LHCN-M2 (cell line): ENCODE data around the gene PLD1. TPM values are rescaled to one million over a fixed set of nuclear protein-coding genes. Genes with fewer than 3 reads are reported as not detected.
"Not testable (repeated sequence)": the region's sequence is repeated elsewhere in the genome, so short reads cannot be mapped to it uniquely, and the experiment has no call there.

Source experiments
- DNase-seq: peaks from one replicate; pipeline ENCODE4 v3.0.0-alpha.2; 2012; ENCODE audit warnings: low read depth
- total RNA-seq: library from RNA; depleted of rRNA; stranded (reverse); fragments of >200 nt; gene quantifications from 2 replicates; pipeline ENCODE4 v1.2.3, GENCODE V29; 2014; rRNA removed

The PLD1 gene
- total RNA-seq, 1 experiment from 2014 or later, result 1.1 TPM

DNA sequence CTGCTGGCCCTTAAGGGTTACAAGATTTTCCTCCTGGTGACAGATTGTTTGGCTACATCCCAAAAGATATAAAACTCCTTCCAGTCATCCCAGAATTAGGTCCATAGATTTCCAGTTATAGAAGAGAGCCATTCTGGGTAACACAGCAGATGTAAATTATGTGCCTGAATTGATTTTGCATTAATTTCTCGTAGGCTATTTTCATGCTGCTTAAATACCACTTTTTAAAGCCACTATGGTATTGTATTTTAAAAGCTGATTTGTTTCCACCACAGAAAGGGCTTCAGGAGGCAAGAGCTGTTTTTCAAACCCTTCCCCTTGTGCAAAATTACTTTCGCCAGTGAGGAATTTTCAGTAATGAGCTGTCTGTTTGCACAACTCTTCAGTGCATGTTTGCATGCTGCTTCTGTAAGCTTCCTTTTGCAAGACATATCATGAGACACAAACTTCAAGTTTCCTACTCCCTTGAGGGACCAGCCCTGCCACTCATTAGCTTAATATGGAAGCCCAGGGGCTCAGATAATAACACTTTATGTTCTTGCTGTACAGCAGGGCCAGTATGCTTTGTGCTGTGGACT lies 244.7 kb downstream of the PLD1 start:
- DNase-seq, result no peak

DNA sequence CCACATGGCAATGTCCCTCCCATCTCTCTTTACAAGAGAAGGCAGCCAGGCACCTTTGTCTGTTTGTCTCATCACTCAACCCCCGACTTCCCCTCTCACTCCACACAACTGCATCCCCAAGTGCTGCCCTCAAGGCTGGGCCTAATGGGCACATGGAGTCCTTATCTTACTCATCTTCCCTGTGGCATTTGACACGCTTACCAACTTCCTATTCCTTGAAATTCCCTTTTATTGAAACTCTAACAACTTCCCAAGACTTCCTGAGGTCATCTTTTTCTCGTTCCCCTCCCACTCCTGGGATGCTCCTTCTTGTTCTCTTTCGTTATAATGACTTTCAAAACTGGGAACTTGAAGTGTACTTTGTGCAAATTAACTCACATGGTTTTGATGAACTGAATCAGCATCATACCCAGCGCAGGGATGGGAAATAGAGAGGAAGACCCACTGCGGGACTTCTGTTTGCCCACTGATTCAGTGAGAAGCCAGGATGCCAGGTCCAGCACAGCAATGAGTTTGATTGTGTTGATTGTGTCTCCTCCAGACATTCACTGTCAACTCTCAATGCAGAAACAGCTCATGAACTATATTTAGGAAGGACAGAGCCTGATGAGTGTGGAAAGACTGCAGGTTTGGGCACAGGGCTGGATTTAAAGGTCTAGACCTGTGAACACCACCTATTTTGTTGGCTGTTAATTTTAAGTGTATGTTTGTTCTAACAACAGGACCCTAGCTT lies 245.4 kb downstream of the PLD1 start:
- no peak for DNase-seq

DNA sequence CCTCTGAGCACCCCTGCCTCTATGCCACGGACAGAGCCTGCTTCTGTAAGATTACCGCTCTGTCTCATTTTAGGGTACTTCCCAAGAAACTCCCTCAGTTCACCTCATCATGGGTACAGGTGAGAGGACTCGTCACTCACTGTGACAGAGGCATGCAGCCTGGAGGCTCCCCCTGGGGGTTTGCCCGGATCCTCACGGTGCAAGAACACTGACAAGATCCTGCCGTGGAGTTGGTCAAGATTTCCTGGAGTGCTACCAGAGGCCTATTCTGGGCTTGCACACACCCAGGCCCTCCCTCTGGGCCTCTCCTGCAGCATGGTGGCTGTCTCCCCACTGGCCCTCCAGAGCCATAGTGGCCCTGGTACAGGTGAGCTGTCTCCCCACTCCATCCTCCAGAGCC lies 247.0 kb downstream of the PLD1 start:
- no peak for DNase-seq

DNA sequence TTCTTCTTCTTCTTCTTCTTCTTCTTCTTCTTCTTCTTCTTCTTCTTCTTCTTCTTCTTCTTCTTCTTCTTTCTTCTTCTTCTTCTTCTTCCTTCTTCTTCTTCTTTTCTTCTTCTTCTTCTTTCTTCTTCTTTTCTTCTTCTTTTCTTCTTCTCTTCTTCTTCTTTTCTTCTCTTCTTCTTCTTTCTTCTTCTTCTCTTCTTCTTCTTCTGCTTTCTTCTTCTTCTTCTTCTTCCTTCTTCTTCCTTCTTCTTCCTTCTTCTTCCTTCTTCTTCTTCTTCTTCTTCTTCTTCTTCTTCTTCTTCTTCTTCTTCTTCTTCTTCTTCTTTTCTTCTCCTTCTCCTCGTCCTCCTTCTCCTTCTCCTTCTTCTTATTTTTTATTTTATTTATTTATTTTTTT lies 247.8 kb downstream of the PLD1 start:
- not testable (repeated sequence) for DNase-seq

DNA sequence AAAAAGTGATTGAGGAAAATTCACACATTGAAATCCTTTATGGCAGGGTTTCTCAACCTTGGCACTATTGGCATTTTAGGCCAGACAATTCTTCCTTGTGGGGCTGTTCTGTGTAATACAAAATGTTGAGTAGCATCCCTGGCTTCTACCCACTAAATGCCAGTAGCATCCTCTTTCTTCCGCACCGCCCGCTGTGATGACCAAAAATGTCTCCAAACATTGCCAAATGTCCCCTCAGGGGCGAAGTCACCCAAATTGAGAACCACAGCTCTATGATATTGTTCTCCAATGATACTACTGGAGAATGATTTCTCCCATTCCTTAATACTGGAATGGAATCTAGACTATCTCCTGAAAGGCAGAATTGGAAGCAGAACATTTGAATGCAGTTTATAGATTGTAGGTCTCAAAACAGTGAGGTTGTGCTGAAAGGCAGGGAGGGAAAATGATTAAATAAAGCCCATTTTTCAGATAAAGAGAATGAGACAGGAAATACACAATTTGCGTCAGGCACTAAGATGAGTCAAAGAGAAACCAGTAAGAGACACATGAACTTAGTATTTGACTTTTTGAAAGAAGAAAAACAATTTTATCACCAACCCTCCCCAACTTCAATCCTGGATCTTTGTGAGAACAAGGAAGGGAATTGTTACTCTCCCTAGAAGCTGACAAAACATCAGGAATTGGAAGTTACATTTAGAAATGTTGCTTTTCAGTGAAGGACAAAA lies 248.5 kb downstream of the PLD1 start:
- no peak for DNase-seq

GRCh38 chr3:171559586-171559985 lies 250.7 kb downstream of the PLD1 start:
- DNase-seq, result no peak

GRCh38 chr3:171558188-171558696 lies 252.0 kb downstream of the PLD1 start:
- DNase-seq, result no peak

- no peak for DNase-seq
These were observed 253.1 kb downstream of the PLD1 start for GRCh38 chr3:171557173-171557572.

GRCh38 chr3:171556574-171557145 lies 253.6 kb downstream of the PLD1 start:
- no peak for DNase-seq

- no peak for DNase-seq
These were observed 254.1 kb downstream of the PLD1 start for GRCh38 chr3:171556148-171556547.

DNA sequence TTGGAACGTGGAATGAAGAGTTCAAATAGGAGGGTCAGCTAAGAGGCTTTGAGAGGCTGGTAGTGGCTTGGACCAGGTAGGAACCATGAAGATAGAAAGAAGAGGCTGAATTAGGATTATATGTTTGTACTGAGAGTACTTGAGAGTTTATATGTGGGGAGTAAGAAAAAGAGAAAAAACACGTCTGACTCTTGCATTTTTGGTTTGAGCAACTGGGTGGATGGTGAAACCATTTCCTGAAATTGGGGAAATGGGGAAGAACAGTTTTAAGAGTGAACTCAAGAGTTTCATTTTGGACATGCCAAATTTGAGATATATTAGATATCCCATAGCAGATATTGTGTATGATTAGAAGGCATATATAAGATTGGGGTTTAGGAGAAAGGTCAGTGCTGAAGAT lies 257.2 kb downstream of the PLD1 start:
- no peak for DNase-seq

- no peak for DNase-seq
These were observed 257.8 kb downstream of the PLD1 start for GRCh38 chr3:171552531-171552930.

DNA sequence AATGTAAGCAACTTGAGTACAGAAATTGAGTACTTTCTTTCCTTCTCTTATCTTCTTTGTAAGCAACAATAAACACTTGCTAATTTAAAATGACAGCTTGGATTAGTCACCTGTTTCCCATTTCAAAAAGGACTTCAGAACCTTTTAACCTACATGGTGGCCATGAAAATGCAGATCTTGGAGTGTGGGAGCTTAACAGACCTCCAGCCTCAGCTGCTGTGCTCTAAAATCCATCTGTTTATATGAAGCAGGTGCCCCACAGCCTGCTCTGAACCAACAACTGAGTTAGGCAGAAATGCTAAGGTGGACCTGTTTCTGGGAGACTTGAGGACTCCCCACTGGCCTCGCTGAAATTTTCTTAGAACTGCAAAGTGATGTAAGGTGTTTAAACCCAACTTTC lies 259.0 kb downstream of the PLD1 start:
- no peak for DNase-seq

Other genes with a start within 250 kb of the PLD1 start
- not detected in 2 replicates for gene TMEM212, start 32.9 kb upstream of the PLD1 start, total RNA-seq
- 38.6 and 40.4 TPM in 2 replicates for gene FNDC3B, start 229.1 kb upstream of the PLD1 start, total RNA-seq